GM18873 (cell line): ENCODE data around the gene EDNRA.

Experiments used
- ATAC-seq: cut with Tn5 transposase; IDR thresholded peaks from one replicate; pipeline ENCODE4 v1.9.1; 2021; ENCODE audit warnings: mild to moderate bottlenecking, moderate library complexity, moderate number of reproducible peaks; ENCODE audit not compliant: unreplicated experiment, low FRiP score

The EDNRA gene

GRCh38 chr4:147583876-147584275, 103.0 kb downstream of the EDNRA start:
- no peak for ATAC-seq

DNA sequence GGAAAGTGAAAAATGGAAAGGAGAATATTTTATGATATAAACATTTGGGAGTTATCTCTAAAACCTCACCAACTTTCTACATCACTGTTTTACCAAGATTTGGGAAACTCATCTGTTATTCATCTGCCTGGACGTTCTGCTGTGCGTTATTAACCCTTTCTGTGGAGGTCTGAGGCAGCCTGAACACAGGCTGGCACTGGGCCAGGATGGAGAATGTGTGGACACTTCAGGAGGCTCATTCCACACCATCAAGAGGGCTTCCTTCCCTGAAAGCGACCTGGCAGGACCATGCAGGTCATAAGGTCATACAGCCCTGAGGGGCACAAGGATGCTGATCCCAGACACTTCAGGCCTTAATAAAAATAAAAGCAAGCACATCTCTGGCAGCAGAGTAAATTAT, 105.1 kb downstream of the EDNRA start:
- no peak for ATAC-seq

DNA sequence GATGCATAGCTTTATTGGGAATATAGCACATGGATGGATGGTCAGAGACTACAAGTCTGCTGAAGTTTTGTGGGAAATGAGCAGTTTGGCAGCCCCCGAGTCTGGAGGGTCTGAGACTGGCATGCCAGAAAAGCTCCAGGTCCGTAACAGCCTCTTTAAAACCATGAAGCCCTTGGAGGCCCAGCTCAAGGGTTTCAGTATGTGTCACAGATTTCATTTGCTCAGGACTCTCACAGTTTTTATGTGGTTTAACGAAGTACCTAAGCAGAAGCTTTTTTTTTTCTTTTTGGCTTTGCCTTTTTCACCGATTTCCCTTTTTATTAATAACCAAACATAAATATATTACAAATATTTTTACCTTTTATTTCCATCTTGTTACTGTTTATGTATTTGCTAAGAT, 105.7 kb downstream of the EDNRA start:
- ATAC-seq: peak; percentile 71

GRCh38 chr4:147587041-147587440, 106.1 kb downstream of the EDNRA start:
- no peak for ATAC-seq

DNA sequence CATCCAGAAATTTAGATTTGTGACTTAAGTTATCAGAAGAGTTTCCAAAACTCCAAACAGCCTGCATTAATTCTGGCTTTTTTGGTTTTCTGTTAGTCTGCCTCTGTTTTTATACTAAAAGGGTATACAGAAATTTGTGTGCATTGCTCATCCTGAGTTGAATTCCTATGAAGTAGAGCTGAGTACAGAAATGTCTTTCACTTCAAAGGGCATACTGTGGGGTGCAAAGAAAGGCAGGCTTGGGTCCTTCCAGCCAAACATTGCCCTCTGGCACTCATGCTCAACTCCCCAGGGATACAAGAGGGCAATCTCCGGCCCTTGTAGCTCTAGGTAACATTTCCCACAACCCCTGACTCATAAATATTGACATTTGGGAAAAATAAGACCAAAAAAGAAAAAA, 108.7 kb downstream of the EDNRA start:
- no peak for ATAC-seq

- ATAC-seq: no peak
Measured at GRCh38 chr4:147590249-147590920, 109.5 kb downstream of the EDNRA start.

DNA sequence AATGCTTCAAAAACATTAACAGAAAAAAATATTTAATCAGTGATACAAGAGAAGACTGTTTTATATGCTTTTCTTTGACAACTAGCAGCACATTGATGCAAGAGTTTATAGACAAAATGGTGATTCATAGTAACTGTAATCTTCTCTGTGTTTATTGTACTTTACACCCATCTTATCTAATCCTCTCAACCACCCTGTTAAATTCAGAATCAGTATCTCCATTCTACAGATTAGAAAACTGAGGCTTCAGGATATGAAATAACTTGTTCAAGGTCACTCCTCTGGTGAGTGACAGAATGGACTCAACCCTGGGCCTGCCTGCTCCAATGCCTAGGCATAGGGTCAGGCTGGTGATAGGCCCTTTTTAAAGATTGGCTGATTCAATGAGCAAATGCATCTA, 110.2 kb downstream of the EDNRA start:
- no peak for ATAC-seq

GRCh38 chr4:147594107-147594506, 113.2 kb downstream of the EDNRA start:
- no peak for ATAC-seq
